HEK293T (cell line): ENCODE measurements around the gene MYO1A.

Experiments used
- CTCF ChIA-PET: fragments of 350-600 bp; formaldehyde crosslinking; extraction: SDS; loops from one replicate; lab custom pipeline; 2021; ENCODE audit warnings: antibody characterized with exemption, inconsistent platforms; lab: Yijun Ruan, JAX
- POLR2A ChIA-PET: fragments of 350-600 bp; formaldehyde crosslinking; extraction: SDS; loops from one replicate; lab custom pipeline; 2020; ENCODE audit warnings: antibody characterized with exemption, inconsistent platforms; lab: Yijun Ruan, JAX
- DNase-seq: peaks from one replicate; pipeline ENCODE4 v3.0.0; 2012; ENCODE audit warnings: mixed read lengths; ENCODE audit errors: extremely low spot score
- ARNT ChIP-seq: fragments of 450-650 bp; IDR thresholded peaks from 2 replicates; pipeline ENCODE4 v1.6.1; 2017; ENCODE audit warnings: mild to moderate bottlenecking
- BHLHE40 ChIP-seq: fragments of 450-650 bp; IDR thresholded peaks from 2 replicates; pipeline ENCODE4 v1.6.1; 2016; ENCODE audit warnings: mild to moderate bottlenecking, moderate library complexity, borderline replicate concordance
- CTBP1 ChIP-seq: fragments of 450-650 bp; IDR thresholded peaks from 2 replicates; pipeline ENCODE4 v1.6.1; 2016; ENCODE audit warnings: borderline replicate concordance
- ELF4 ChIP-seq: fragments of 450-650 bp; IDR thresholded peaks from 2 replicates; pipeline ENCODE4 v1.6.1; 2017; ENCODE audit warnings: antibody characterized with exemption
- FOXA1 ChIP-seq: fragments of 450-650 bp; IDR thresholded peaks from 2 replicates; pipeline ENCODE4 v1.6.1; 2016; ENCODE audit warnings: mild to moderate bottlenecking
- FOXK2 ChIP-seq: fragments of 450-650 bp; IDR thresholded peaks from 2 replicates; pipeline ENCODE4 v1.6.1; 2016; ENCODE audit warnings: mild to moderate bottlenecking
- FOXM1 ChIP-seq: fragments of 450-650 bp; IDR thresholded peaks from 2 replicates; pipeline ENCODE4 v1.6.1; 2017; ENCODE audit warnings: mild to moderate bottlenecking, borderline replicate concordance
- HDGF ChIP-seq: fragments of 450-650 bp; IDR thresholded peaks from 2 replicates; pipeline ENCODE4 v1.6.1; 2017; ENCODE audit warnings: antibody characterized with exemption, borderline replicate concordance
- L3MBTL2 ChIP-seq: fragments of 450-650 bp; conservative IDR thresholded peaks from 2 replicates; pipeline ENCODE4 v1.6.1; 2016; ENCODE audit warnings: mild to moderate bottlenecking
- LEF1 ChIP-seq: fragments of 450-650 bp; IDR thresholded peaks from 2 replicates; pipeline ENCODE4 v1.6.1; 2017; ENCODE audit warnings: mild to moderate bottlenecking, borderline replicate concordance
- NFRKB ChIP-seq: fragments of 450-650 bp; IDR thresholded peaks from 2 replicates; pipeline ENCODE4 v1.6.1; 2016; ENCODE audit warnings: mild to moderate bottlenecking, moderate library complexity
- SP1 ChIP-seq: fragments of 450-650 bp; IDR thresholded peaks from 2 replicates; pipeline ENCODE4 v1.6.1; 2017
- SUZ12 ChIP-seq: fragments of 450-650 bp; IDR thresholded peaks from 2 replicates; pipeline ENCODE4 v1.6.1; 2016; ENCODE audit warnings: mild to moderate bottlenecking
- TARDBP ChIP-seq: fragments of 450-650 bp; IDR thresholded peaks from 2 replicates; pipeline ENCODE4 v1.6.1; 2016
- ZNF384 ChIP-seq: fragments of 450-650 bp; IDR thresholded peaks from 2 replicates; pipeline ENCODE4 v1.6.1; 2016
- TF ChIP-seq, protein P1 (sequence below): fragments of 450-650 bp; IDR thresholded peaks from 2 replicates; pipeline ENCODE4 v1.6.1; 2016

MYO1A gene

DNA sequence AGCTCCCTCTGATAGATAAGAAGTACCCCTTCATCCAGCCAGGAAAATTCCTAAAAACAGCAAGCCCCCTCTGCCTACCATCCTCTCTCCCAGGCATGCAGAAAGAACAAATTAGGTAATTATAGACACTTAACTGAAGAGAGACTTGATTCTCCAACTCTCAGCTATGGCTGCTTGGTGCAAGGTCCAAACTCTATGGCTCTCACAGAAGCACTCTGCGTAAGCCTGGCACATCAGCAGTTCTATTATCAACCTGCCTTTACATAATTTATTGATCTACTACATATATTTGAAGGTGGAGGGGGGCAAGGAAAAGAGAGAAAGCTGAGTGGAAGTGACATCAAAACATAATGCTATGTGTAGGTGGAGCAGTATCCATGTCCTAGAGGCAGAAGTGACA, 1.1 kb upstream of the MYO1A start:
- ChIA-PET POLR2A (interaction anchor here (0.6 to 1.6 kb wide), 2 partner anchors 13 to 61 kb away, joined by 3 read pairs; partner anchors contain the start of gene STAT6), CTCF (interaction anchor here (1.1 kb wide), 1 partner anchor 50 kb away, joined by 5 read pairs; no protein-coding TSS in a partner anchor)
- TF ChIP-seq TARDBP (no peak), SUZ12 (no peak)
- DNase-seq, result no peak

DNA sequence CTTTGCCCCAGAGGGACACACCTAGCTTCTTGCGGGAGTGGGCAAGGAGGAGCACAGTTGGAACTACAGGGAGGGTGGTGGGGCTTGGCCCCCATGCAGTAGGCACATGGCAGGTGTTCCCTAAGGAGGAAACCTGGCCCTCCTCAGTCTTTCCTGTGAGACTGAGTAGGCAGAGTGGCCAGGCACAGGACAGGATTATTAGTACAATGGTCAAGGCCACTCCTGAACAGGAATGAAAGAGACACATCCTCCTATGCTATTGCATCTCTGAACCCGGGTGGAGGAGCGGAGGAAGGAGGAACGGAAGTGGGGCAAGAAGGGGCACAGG, 846 bp downstream of the MYO1A start:
- POLR2A ChIA-PET, result no interaction called here
- CTCF ChIA-PET, result interaction anchor here (0.8 kb wide), 1 partner anchor 9 kb away, joined by 3 read pairs; no protein-coding TSS in a partner anchor
- TF ChIP-seq L3MBTL2 (no peak), HDGF (no peak), FOXA1 (no peak), NFRKB (no peak), TARDBP (no peak), SUZ12 (no peak), ZNF384 (no peak), ELF4 (no peak), FOXM1 (no peak), LEF1 (no peak)
- DNase-seq, result no peak

DNA sequence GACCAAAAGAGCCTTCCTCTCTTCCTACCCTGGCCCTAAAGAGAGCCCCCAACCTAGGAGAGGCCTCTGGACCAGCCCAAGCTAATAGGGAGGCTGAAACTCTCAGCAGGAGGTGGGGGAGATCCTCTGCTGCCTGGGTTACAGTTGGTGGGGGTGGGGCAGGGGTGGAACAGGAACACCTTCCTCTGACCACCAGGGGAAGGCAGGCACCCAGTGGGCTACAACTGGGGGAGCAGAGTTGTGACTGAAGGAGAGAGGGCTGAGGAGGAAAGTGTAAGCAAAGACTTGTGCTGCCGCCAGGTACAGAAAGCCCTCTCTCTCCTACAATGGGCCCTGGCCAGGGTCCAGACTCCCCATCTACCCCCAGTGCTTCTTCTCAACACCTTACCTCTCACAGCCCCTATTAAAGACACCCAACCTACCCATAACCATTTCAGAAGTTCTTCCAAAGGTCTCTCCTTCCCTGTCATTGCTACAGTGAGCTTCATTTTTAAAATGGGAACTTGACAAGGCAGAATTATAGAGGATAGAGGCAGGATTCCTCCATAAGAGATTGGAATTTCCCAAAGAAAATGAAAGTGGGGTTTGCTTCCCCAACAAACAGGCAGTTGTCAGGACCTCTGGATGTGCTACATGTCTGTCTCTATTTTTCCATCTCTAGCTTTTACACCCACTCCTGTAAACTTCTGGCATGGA, 1.4 kb downstream of the MYO1A start:
- no peak for TF ChIP-seq ARNT
- TF ChIP-seq ZNF384, result no peak
- no peak for TF ChIP-seq FOXA1
- TF ChIP-seq HDGF, result no peak
- TF ChIP-seq CTBP1, result no peak
- TF ChIP-seq FOXK2, result no peak
- no peak for TF ChIP-seq LEF1
- no peak for TF ChIP-seq NFRKB
- TF ChIP-seq FOXM1, result no peak
- TF ChIP-seq, protein P1, sequence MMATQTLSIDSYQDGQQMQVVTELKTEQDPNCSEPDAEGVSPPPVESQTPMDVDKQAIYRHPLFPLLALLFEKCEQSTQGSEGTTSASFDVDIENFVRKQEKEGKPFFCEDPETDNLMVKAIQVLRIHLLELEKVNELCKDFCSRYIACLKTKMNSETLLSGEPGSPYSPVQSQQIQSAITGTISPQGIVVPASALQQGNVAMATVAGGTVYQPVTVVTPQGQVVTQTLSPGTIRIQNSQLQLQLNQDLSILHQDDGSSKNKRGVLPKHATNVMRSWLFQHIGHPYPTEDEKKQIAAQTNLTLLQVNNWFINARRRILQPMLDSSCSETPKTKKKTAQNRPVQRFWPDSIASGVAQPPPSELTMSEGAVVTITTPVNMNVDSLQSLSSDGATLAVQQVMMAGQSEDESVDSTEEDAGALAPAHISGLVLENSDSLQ, result no peak
- TF ChIP-seq BHLHE40, result no peak
- no peak for TF ChIP-seq L3MBTL2
- no peak for TF ChIP-seq TARDBP
- TF ChIP-seq SP1, result no peak
- no peak for TF ChIP-seq ELF4
- ChIA-PET POLR2A (no interaction called here), CTCF (interaction anchor here (0.6 to 1.4 kb wide), 3 partner anchors 8 to 16 kb away, joined by 3 to 4 read pairs (median 3); no protein-coding TSS in a partner anchor)
- no peak for DNase-seq

- CTCF ChIA-PET, result interaction anchor here (0.6 to 1.4 kb wide), 3 partner anchors 13 to 44 kb away, joined by 3 to 4 read pairs (median 3); no protein-coding TSS in a partner anchor
- DNase-seq, result no peak
- POLR2A ChIA-PET, result no interaction called here
- TF ChIP-seq ZNF384 (no peak), LEF1 (no peak), NFRKB (no peak), ELF4 (no peak), SP1 (no peak), ARNT (no peak), FOXK2 (no peak), SUZ12 (no peak), FOXM1 (no peak), HDGF (no peak), CTBP1 (no peak), L3MBTL2 (no peak), TARDBP (no peak)
- TF ChIP-seq, protein P1, result no peak
Observed at GRCh38 chr12:57047981-57048380, 1.9 kb downstream of the MYO1A start.

DNA sequence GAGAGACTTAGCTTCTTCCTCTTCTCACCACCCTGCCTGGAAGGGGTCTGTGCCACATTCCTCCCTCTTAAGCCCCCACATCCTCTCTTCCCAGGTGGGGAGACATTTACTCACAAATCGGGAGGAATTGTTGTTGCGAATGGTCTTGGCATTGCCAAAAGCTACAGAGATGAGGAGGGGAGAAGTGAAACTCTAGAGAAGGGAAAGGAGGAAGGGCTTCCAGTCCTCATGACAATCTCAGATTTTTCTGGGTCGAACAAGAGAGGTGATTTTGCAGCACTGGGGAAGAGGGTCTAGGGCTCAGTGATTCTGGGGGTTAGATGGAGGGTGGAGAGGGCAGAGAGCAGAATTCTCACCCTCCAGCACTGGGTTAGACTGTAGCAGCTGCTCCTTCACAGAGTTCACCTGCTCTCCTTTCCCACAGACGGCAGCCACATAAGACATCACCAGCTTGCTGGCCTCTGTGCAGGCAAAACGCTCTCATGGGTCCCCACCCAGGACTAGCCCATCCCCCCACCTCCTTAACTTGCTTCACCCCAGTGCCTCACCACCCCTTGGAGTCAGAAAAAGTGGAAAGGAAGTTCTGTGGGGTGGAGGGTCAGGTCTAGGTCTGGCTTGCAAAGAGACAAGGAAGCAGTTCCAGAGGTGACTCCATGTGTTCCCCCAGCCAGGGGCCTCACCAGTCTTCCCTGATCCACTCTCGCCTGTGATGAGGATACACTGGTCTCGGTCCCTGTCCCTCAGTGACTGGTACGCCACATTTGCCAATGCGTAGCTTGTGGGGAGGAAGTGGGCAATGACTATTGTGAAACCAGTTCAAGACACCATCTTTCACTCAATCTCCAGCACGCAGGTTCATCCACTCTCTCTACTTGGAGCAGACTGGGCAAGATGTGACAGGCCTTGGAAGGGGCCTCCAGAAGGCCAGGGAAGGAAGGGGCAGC, 2.7 kb downstream of the MYO1A start:
- DNase-seq, result no peak
- ChIA-PET POLR2A (no interaction called here), CTCF (interaction anchor here (0.6 to 1.4 kb wide), 4 partner anchors 13 to 43 kb away, joined by 3 to 4 read pairs (median 3); no protein-coding TSS in a partner anchor)
- TF ChIP-seq CTBP1, result no peak
- TF ChIP-seq FOXK2, result no peak
- no peak for TF ChIP-seq LEF1
- TF ChIP-seq ZNF384, result no peak
- TF ChIP-seq TARDBP, result no peak
- TF ChIP-seq ARNT, result no peak
- no peak for TF ChIP-seq FOXA1
- TF ChIP-seq, protein P1, result no peak
- TF ChIP-seq BHLHE40, result no peak
- TF ChIP-seq ELF4, result no peak
- no peak for TF ChIP-seq FOXM1
- no peak for TF ChIP-seq L3MBTL2
- no peak for TF ChIP-seq NFRKB
- TF ChIP-seq SP1, result no peak
- no peak for TF ChIP-seq HDGF
- TF ChIP-seq SUZ12, result no peak
